ENCODE data around the gene MTM1.

The MTM1 gene

GRCh38 chrX:150704030-150704613, 135.7 kb downstream of the MTM1 start:
- Histone ChIP-seq H3K9me3 (ENCODE audit: control insufficient read depth, insufficient read depth, low read length) (peaks cover 7% of the 10 kb centered on the region; the same call in 1 of the 2 replicates), H3K36me3 (ENCODE audit: insufficient read depth, low read length) (no peaks in the 10 kb centered on the region; the same call in 1 of the 2 replicates), H3K4me1 (ENCODE audit: insufficient read depth, low read length) (no peaks in the 10 kb centered on the region), H3K9ac (ENCODE audit: low read depth, low read length) (no peak overlapping the region)

- Histone ChIP-seq H3K4me1 (ENCODE audit: insufficient read depth, low read length) (peaks cover 12% of the 10 kb centered on the region), H3K36me3 (ENCODE audit: insufficient read depth, low read length) (no peaks in the 10 kb centered on the region)
Measured at GRCh38 chrX:150712619-150713018, 144.2 kb downstream of the MTM1 start.

GRCh38 chrX:150715184-150715583, 146.8 kb downstream of the MTM1 start:
- Histone ChIP-seq H3K36me3 (ENCODE audit: insufficient read depth, low read length) (no peaks in the 10 kb centered on the region), H3K9ac (ENCODE audit: low read depth, low read length) (no peak overlapping the region), H3K4me1 (ENCODE audit: insufficient read depth, low read length) (peaks cover 8% of the 10 kb centered on the region), H3K9me3 (ENCODE audit: control insufficient read depth, insufficient read depth, low read length) (no peaks in the 10 kb centered on the region)

More at GRCh38 chrX:150712619-150713018, 144.2 kb downstream of the MTM1 start:
- no peaks in the 10 kb centered on the region for H3K9me3 ChIP-seq (ENCODE audit: control insufficient read depth, insufficient read depth, low read length)
- H3K9ac ChIP-seq (ENCODE audit: low read depth, low read length) = no peak overlapping the region

GRCh38 chrX:150719621-150720020, 151.2 kb downstream of the MTM1 start:
- no peaks in the 10 kb centered on the region for H3K36me3 ChIP-seq (ENCODE audit: insufficient read depth, low read length)
- H3K9me3 ChIP-seq (ENCODE audit: control insufficient read depth, insufficient read depth, low read length) = no peaks in the 10 kb centered on the region; the same call in 1 of the 2 replicates
- no peaks in the 10 kb centered on the region for H3K4me1 ChIP-seq (ENCODE audit: insufficient read depth, low read length)
- no peak overlapping the region for H3K9ac ChIP-seq (ENCODE audit: low read depth, low read length)
